Neuronal stem cell (in vitro differentiated cells): Measurements from ENCODE around the gene KIAA0232.
A peak's percentile ranks its signal among the peaks of the same experiment; 100 is the strongest.
"Not testable (repeated sequence)": the region's sequence is repeated elsewhere in the genome, so short reads cannot be mapped to it uniquely, and the experiment has no call there.

Experiments
- DNase-seq: peaks from one replicate; pipeline ENCODE4 v3.0.0-alpha.2; 2013; ENCODE audit warnings: low spot score
- H2AFZ ChIP-seq: one replicate; pipeline ENCODE4 v1.6.1; 2013; ENCODE audit warnings: mild to moderate bottlenecking, low read length, inconsistent platforms
- H2AK5ac ChIP-seq: 2 replicates; pipeline ENCODE4 v1.6.1; 2013; ENCODE audit warnings: low read depth, mild to moderate bottlenecking, inconsistent platforms, low read length, moderate library complexity, mixed read lengths
- H2BK120ac ChIP-seq: 2 replicates; pipeline ENCODE4 v1.6.1; 2013; ENCODE audit warnings: low read depth, mild to moderate bottlenecking, inconsistent platforms, low read length, moderate library complexity, mixed read lengths
- H2BK12ac ChIP-seq: one replicate; pipeline ENCODE4 v1.6.1; 2013; ENCODE audit warnings: low read length, inconsistent platforms
- H2BK15ac ChIP-seq: 2 replicates; pipeline ENCODE4 v1.6.1; 2013; ENCODE audit warnings: mild to moderate bottlenecking, low read length, inconsistent platforms, mixed read lengths
- H2BK5ac ChIP-seq: one replicate; pipeline ENCODE4 v1.6.1; 2013; ENCODE audit warnings: inconsistent platforms, mild to moderate bottlenecking, low read length, moderate library complexity
- H3K14ac ChIP-seq: one replicate; pipeline ENCODE4 v1.6.1; 2013; ENCODE audit warnings: low read length, inconsistent platforms
- H3K18ac ChIP-seq: 2 replicates; pipeline ENCODE4 v1.6.1; 2013; ENCODE audit warnings: low read length, inconsistent platforms
- H3K23ac ChIP-seq: 2 replicates; pipeline ENCODE4 v1.6.1; 2013; ENCODE audit warnings: low read depth, mild to moderate bottlenecking, mixed read lengths, low read length, inconsistent platforms; ENCODE audit not compliant: poor library complexity
- H3K27ac ChIP-seq: replicated peaks from 3 replicates; pipeline ENCODE4 v1.5.1; 2013; ENCODE audit warnings: low read length, inconsistent platforms
- H3K27me3 ChIP-seq, 3 experiments: 2 replicates each; pipeline ENCODE4 v1.6.1; 2013; ENCODE audit warnings: low read length in 3 of 3, mild to moderate bottlenecking in 2 of 3, inconsistent platforms in 1 of 3, low read depth in 1 of 3, mixed read lengths in 1 of 3, moderate library complexity in 1 of 3; ENCODE audit not compliant: control insufficient read depth in 3 of 3, insufficient read depth in 3 of 3
- H3K36me3 ChIP-seq, 2 donors: replicated peaks in 1 of 2; 2 replicates each; pipeline ENCODE4 v1.6.1; 2013; ENCODE audit warnings: low read length in 2 of 2; ENCODE audit not compliant: control insufficient read depth in 2 of 2, insufficient read depth in 2 of 2
- H3K4ac ChIP-seq: 2 replicates; pipeline ENCODE4 v1.6.1; 2013; ENCODE audit warnings: inconsistent platforms, mild to moderate bottlenecking, low read length, moderate library complexity
- H3K4me1 ChIP-seq, 2 donors: 1 replicate in 1 of 2; 2 replicates in 1 of 2; pipeline ENCODE4 v1.6.1; 2013; ENCODE audit warnings: low read length in 2 of 2, low read depth in 1 of 2; ENCODE audit not compliant: control insufficient read depth in 2 of 2, insufficient read depth in 1 of 2
- H3K4me2 ChIP-seq: one replicate; pipeline ENCODE4 v1.6.1; 2013; ENCODE audit warnings: mild to moderate bottlenecking, low read length, inconsistent platforms; ENCODE audit not compliant: insufficient read depth, poor library complexity, severe bottlenecking
- H3K4me3 ChIP-seq, 2 donors: 2 replicates each; pipeline ENCODE4 v1.5.1; 2013; ENCODE audit warnings: low read length in 2 of 2, mild to moderate bottlenecking in 2 of 2, inconsistent platforms in 1 of 2, moderate library complexity in 1 of 2
- H3K79me1 ChIP-seq: one replicate; pipeline ENCODE4 v1.6.1; 2013; ENCODE audit warnings: low read depth, mild to moderate bottlenecking, inconsistent platforms, low read length, moderate library complexity
- H3K9ac ChIP-seq: one replicate; pipeline ENCODE4 v1.6.1; 2013; ENCODE audit warnings: mild to moderate bottlenecking, low read depth, low read length, inconsistent platforms; ENCODE audit not compliant: poor library complexity
- H3K9me3 ChIP-seq, 2 donors: replicated peaks in 1 of 2; 2 replicates each; pipeline versions ENCODE3 to v1.6.1; 2013; ENCODE audit warnings: low read length in 2 of 2, mild to moderate bottlenecking in 2 of 2, inconsistent platforms in 1 of 2, low read depth in 1 of 2, mixed read lengths in 1 of 2, moderate library complexity in 1 of 2; ENCODE audit not compliant: control insufficient read depth in 2 of 2, insufficient read depth in 1 of 2
- H4K8ac ChIP-seq: one replicate; pipeline ENCODE4 v1.6.1; 2013; ENCODE audit warnings: low read depth, mild to moderate bottlenecking, inconsistent platforms, low read length, moderate library complexity
- H4K91ac ChIP-seq: one replicate; pipeline ENCODE4 v1.6.1; 2013; ENCODE audit warnings: low read length, low read depth, mild to moderate bottlenecking, inconsistent platforms; ENCODE audit not compliant: poor library complexity
- WGBS, 2 donors: extraction: QIAGEN DNeasy Blood & Tissue Kit; methylation state at CpG; one replicate each; pipeline ENCODE4 v1.1.7; 2013; ENCODE audit warnings: missing lambda C conversion rate in 2 of 2, mixed read lengths in 1 of 2; ENCODE audit not compliant: insufficient read length in 2 of 2, insufficient replicate concordance in 1 of 2; ENCODE audit errors: extremely low coverage in 2 of 2; 5-methylcytosine and 5-hydroxymethylcytosine counted together

Gene KIAA0232

DNA sequence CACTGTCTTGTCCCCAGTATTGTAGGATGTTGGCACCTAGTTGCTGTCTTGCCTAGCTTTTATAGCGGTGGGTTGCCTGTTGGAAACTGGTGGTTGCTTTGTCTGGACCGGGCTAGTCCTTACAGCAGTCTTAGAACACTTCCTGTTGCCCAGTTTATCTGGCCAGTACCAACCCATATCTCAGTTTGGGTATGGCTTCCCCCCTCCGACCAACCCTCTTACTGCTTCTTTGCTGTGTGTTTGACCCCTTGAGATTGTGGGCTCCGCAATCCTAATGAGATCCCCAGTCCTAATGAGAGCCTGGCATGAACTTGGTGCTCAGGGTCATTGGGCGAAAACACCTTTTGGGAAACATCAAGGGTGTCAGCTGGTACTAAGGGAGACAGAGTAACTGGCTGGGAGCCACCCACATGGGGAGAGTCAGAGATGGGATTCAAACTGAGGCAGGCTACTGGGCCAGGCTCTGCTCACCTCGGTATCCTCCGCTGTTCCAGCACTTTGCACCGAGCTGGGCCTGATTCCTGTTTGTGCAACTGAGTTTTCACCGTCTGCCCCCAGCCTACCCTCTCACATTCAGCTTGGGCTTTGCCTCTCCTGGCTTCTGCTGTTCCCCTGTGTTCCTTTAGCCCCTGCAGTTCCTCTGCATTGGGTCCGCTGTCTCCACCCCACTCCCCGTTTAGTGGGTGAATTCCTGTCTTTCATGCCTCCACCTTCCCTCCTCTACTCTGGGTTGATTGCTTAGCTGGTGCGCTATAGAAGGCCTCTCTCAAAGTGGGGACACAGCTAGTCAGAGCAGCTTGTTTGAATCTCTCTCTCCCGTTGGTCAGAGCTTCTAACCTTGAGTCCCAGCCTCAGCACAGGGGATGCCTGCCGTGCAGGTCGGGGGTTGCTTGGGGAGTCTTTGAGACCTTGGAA lies 128.7 kb downstream of the KIAA0232 start:
- no peaks in the 10 kb centered on the region for H3K36me3 ChIP-seq
- no peak overlapping the region for H3K4me2 ChIP-seq
- H3K23ac ChIP-seq, result peak overlapping the region; percentile 77
- H2BK5ac ChIP-seq, result no peak overlapping the region
- DNase-seq, result no peak
- no peak overlapping the region for H3K14ac ChIP-seq
- peaks cover 10% of the 10 kb centered on the region for H3K79me1 ChIP-seq
- no peak overlapping the region for H2BK120ac ChIP-seq
- peak overlapping the region; percentile 83 to 93 for H3K4me3 ChIP-seq
- no peak overlapping the region for H3K4ac ChIP-seq
- no peak overlapping the region for H3K27ac ChIP-seq
- no peak overlapping the region for H2AFZ ChIP-seq
- H3K4me1 ChIP-seq, result peaks cover 7 to 12% of the 10 kb centered on the region in 2 donors
- peaks cover 0 to 7% (median 0%) of the 10 kb centered on the region in 3 experiments for H3K27me3 ChIP-seq
- peak overlapping the region; percentile 24 for H3K9ac ChIP-seq
- H3K18ac ChIP-seq, result no peak overlapping the region
- H4K8ac ChIP-seq, result no peak overlapping the region
- WGBS, 2 donors, result no CpG with 5 or more reads among the region's 15 CpGs
- H2AK5ac ChIP-seq, result no peak overlapping the region
- H3K9me3 ChIP-seq, result peaks cover 0 to 2% of the 10 kb centered on the region in 2 donors
- H2BK12ac ChIP-seq, result no peak overlapping the region
- H4K91ac ChIP-seq, result no peak overlapping the region
- no peak overlapping the region for H2BK15ac ChIP-seq

DNA sequence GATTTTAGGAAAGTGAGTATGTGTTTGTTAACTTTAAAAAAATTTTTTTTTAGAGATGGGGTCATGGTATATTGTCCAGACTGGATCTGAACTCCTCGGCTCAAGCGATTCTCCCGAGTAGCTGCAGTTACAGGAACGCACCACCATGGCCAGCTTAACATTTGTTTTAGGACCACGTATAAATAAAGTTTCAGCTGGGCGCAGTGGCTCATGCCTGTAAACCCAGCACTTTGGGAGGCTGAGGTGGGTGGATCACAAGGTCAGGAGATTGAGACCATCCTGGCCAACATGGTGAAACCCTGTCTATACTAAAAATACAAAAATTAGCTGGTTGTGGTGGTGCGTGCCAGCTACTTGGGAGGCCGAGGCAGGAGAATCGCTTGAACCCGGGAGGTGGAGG lies 129.4 kb downstream of the KIAA0232 start:
- not testable (repeated sequence) for H3K36me3 ChIP-seq, H2BK5ac ChIP-seq, H3K9me3 ChIP-seq, H2AFZ ChIP-seq, DNase-seq, H3K4me2 ChIP-seq, H2BK12ac ChIP-seq, H3K27me3 ChIP-seq, H2BK15ac ChIP-seq, H3K4me3 ChIP-seq, H3K18ac ChIP-seq, H3K14ac ChIP-seq, H3K27ac ChIP-seq, H4K91ac ChIP-seq, H3K23ac ChIP-seq, H2BK120ac ChIP-seq, H3K9ac ChIP-seq, H3K4ac ChIP-seq, H2AK5ac ChIP-seq, H4K8ac ChIP-seq
- H3K79me1 ChIP-seq, result peaks cover 13% of the 10 kb centered on the region
- peaks cover 6 to 16% of the 10 kb centered on the region in 2 donors for H3K4me1 ChIP-seq
- WGBS, 2 donors, result no CpG with 5 or more reads among the region's 10 CpGs

DNA sequence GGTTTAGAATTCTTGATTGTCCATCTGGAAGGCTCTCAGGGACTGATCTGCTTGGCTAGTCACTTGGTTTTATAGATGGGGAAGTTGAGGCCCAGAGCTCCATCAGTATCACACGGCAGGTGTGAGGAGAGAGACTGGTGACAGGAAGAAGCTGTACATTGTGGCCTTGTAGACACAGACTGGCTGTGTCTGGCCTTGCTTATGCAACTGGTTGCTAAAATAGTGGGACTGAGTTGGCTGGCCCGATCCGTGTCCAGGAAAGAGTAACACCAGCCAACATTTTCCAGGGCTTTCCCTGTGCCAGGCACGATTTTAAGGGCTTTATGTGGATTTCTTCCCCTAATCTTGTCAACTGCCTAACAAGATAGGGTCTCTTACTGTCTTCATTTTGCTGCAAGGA lies 129.9 kb downstream of the KIAA0232 start:
- Histone ChIP-seq H3K79me1 (peaks cover 13% of the 10 kb centered on the region), H4K91ac (no peak overlapping the region), H2BK5ac (no peak overlapping the region), H2BK12ac (no peak overlapping the region), H3K4me2 (no peak overlapping the region), H3K4ac (no peak overlapping the region), H3K9me3 (peaks cover 0 to 2% of the 10 kb centered on the region in 2 donors), H2BK15ac (no peak overlapping the region), H3K4me1 (peaks cover 6 to 19% of the 10 kb centered on the region in 2 donors), H3K27me3 (peaks cover 0 to 2% (median 0%) of the 10 kb centered on the region in 3 experiments), H3K18ac (no peak overlapping the region), H3K36me3 (no peaks in the 10 kb centered on the region), H2BK120ac (no peak overlapping the region), H2AK5ac (no peak overlapping the region), H3K4me3 (no peak overlapping the region), H3K27ac (no peak overlapping the region), H3K14ac (peak overlapping the region; percentile 25), H3K9ac (no peak overlapping the region), H3K23ac (no peak overlapping the region), H2AFZ (no peak overlapping the region), H4K8ac (no peak overlapping the region)
- DNase-seq, result no peak
- WGBS, 2 donors, result no CpG with 5 or more reads among the region's 4 CpGs

DNA sequence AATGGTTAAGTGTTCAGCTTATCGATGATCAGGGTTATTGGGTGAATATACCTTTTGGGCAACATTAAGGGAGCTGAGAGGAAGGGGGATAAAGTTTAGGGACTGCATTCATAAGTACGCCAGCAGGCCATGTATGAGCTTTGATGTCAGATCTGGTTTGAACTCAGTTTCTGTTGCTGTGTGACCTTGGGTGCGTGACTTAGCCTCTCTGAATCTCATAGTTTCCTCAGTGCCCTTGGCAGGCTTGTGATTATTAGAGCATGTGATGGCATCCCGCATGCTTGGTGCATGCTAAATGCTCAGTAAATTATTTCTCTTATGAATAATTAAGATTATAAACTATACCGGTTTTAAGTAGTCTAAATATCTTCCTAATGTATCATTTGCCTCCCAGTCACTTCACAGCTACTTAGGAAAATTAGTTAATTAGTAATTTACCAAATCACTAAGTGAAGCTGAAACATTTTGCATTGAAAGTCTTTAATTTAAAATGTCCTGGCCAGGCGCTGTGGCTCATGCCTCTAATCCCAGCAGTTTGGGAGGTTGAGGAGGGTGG lies 130.9 kb downstream of the KIAA0232 start:
- Histone ChIP-seq H3K27me3 (no peaks in the 10 kb centered on the region), H3K14ac (no peak overlapping the region), H2BK15ac (no peak overlapping the region), H2BK5ac (no peak overlapping the region), H2BK120ac (no peak overlapping the region), H4K8ac (no peak overlapping the region), H2AK5ac (no peak overlapping the region), H3K4me2 (no peak overlapping the region), H2AFZ (no peak overlapping the region), H3K18ac (no peak overlapping the region), H3K9ac (no peak overlapping the region), H3K4ac (no peak overlapping the region), H2BK12ac (no peak overlapping the region), H3K9me3 (peaks cover 0 to 2% of the 10 kb centered on the region in 2 donors), H3K4me1 (peaks cover 4 to 22% of the 10 kb centered on the region in 2 donors), H3K4me3 (no peak overlapping the region), H3K79me1 (peaks cover 13% of the 10 kb centered on the region), H3K23ac (no peak overlapping the region), H3K36me3 (no peaks in the 10 kb centered on the region), H3K27ac (no peak overlapping the region), H4K91ac (no peak overlapping the region)
- no CpG with 5 or more reads among the region's 6 CpGs for WGBS, 2 donors
- no peak for DNase-seq
